Measurements from ENCODE around the gene ZNF514.

DNA sequence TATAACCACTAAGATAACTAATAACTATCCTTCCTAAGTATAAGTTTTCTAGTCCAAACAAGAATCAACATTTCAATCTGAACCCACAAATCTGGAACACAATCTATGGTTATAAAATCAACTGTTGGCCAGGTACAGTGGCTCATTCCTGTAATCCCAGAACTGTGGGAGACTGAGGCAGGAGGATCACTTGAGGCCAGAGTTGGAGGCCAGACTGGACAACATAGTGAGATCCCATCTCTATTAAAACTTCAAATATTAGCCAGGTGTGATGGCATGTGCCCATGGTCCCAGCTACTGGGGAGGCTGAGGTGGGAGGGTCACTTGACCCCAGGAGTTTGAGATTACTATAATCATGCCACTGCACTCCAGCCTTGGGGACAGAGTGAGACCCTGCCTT lies 49.3 kb downstream of the ZNF514 start:
- TF ChIP-seq POLR2A (IDR thresholded peaks at IDR 0.05; ENCODE audit: low read depth, low read length): no peak
- no peak for TF ChIP-seq TAF1 (IDR thresholded peaks at IDR 0.05; ENCODE audit: borderline replicate concordance, low read depth, low read length)

Measured in GM12892 (cell line).